IPS-11a (cell line): ENCODE data around the gene CD300A.

Source experiments
- H3K4me3 ChIP-seq: one replicate; pipeline ENCODE4 v1.5.1; 2013; ENCODE audit warnings: low read depth, low read length, control low read depth

The CD300A gene

GRCh38 chr17:74454197-74455024, 12.0 kb upstream of the CD300A start:
- H3K4me3 ChIP-seq = peak overlapping the region; percentile 30

GRCh38 chr17:74455025-74455545, 11.3 kb upstream of the CD300A start:
- no peak overlapping the region for H3K4me3 ChIP-seq

DNA sequence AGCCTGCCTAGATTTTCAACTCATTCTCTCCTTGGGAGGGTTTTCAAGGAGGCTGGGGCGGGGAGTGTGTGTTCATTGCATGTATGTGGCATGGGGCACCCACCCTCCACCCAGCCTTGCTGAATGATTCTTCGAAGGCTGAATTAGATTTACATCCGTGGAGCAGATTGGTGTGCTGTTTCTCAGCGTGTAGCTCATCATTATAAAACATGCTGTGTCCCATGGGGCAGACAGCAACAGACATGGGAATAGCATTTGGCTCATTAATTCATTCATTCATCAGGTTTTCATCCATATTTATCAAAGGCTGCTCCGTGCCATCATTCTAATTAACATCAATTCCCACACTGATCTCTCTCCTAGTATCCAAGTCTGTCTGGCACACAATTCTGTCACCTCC, 10.6 kb upstream of the CD300A start:
- no peak overlapping the region for H3K4me3 ChIP-seq

GRCh38 chr17:74457146-74457819, 9.2 kb upstream of the CD300A start:
- H3K4me3 ChIP-seq = no peak overlapping the region

- no peak overlapping the region for H3K4me3 ChIP-seq
Observed at GRCh38 chr17:74457820-74458166, 8.6 kb upstream of the CD300A start.

- H3K4me3 ChIP-seq = no peak overlapping the region
Observed at GRCh38 chr17:74458835-74459234, 7.6 kb upstream of the CD300A start.

- H3K4me3 ChIP-seq = no peak overlapping the region
Observed at GRCh38 chr17:74459622-74460021, 6.8 kb upstream of the CD300A start.

GRCh38 chr17:74460241-74460640, 6.2 kb upstream of the CD300A start:
- H3K4me3 ChIP-seq = no peak overlapping the region

- H3K4me3 ChIP-seq = no peak overlapping the region
Observed at GRCh38 chr17:74460996-74461395, 5.4 kb upstream of the CD300A start.

- H3K4me3 ChIP-seq = no peak overlapping the region
Observed at GRCh38 chr17:74461611-74462010, 4.8 kb upstream of the CD300A start.

DNA sequence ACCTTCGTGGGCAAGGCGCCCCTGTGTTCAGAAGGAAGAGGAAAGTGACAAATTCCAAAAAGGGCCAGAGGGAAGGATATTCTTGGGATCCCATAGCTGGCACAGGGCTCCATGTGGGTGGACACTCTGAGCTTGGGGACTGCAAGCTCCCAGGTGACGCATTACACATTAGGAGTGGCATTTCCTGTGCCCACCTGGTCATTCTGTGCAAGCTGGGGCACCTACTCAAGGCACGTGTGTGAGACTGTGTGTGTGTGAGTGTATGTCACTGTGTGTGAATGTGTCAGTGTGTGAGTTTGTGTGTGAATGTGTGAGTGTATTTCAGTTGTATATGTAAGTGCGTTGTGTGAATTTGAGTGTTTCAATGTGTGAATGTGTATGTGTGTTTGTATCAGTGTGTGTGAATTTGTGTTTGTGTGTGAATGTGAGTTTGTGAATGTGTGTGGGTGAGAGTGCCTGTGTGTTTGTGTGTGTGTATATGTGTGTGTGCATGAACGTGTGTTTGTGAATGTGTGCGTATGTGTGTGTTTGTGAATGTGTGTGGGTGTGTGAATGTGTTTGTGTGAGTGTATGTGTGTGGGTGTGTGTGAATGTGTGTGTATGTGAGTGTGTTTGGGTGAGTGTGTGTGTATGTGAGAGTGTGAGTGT, 1.6 kb upstream of the CD300A start:
- no peak overlapping the region for H3K4me3 ChIP-seq

GRCh38 chr17:74465378-74466110, 890 bp upstream of the CD300A start:
- H3K4me3 ChIP-seq = no peak overlapping the region

DNA sequence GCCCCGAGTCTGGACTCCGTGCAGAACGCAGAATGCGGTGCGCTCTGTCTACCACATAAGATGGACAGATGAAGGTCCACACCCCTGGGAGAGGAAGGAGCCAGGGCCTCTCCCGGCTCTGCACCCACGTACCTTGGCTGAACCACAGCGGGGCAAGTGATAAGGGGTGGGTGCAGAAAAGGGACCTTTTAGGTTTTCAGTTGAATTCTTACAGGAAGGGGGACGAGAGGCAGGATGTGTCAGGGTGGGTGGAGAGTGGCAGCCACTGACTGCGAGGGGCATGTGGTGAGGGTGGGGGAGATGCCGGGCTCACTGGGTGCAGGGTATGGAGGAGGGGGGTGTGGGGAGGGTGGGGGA, 372 bp downstream of the CD300A start:
- no peak overlapping the region for H3K4me3 ChIP-seq

GRCh38 chr17:74467221-74467951, 952 bp downstream of the CD300A start:
- no peak overlapping the region for H3K4me3 ChIP-seq

- H3K4me3 ChIP-seq = no peak overlapping the region
Observed at GRCh38 chr17:74471341-74471740, 4.9 kb downstream of the CD300A start.

GRCh38 chr17:74472890-74473289, 6.5 kb downstream of the CD300A start:
- no peak overlapping the region for H3K4me3 ChIP-seq

- no peak overlapping the region for H3K4me3 ChIP-seq
Observed at GRCh38 chr17:74473294-74473693, 6.9 kb downstream of the CD300A start.

- H3K4me3 ChIP-seq = no peak overlapping the region
Observed at GRCh38 chr17:74474043-74474792, 7.8 kb downstream of the CD300A start.

DNA sequence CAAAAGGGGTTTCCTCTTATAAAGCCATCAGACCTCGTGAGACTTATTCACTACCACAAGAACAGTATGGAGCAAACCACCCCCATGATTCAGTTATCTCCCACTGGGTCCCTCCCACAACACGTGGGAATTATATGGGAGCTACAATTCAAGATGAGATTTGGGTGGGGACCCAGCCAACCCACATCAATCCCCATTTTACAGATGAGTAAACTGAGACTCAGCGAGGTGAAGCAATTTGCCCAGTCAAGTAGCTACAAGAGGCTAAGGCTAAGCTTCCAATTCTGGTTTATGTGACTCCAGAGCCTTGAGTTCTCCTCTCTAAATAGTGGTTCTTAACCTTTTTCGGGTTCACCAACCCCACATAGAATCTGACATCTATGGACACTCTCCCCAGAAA, 8.8 kb downstream of the CD300A start:
- no peak overlapping the region for H3K4me3 ChIP-seq

DNA sequence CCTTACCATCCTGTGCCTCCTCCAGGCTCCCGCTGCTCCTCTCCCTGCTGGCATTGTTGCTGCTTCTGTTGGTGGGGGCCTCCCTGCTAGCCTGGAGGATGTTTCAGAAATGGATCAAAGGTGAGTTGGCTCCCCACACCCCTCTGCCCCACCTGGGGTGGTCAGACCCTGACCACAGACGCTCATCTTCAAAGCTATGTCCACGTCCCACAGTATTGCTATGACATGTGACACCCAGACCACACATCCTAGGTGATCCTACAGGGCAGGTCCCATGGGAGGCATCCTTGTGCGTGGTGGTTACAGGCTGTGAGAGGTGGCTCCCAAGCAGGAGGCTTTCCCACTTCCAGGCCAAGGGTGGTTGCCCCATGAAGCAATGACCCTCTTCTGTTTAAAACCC, 11.0 kb downstream of the CD300A start:
- no peak overlapping the region for H3K4me3 ChIP-seq
